IMR-90 (cell line): ENCODE results near the gene KRT39. TPM values are rescaled to one million over a fixed set of nuclear protein-coding genes. Genes with fewer than 3 reads are reported as not detected.

Experiments used
- ATAC-seq: fragments of 200-7000 bp; cut with Tn5 transposase; 2 replicates; pipeline ENCODE4 v1.9.1; 2020; ENCODE audit warnings: low read depth, mild to moderate bottlenecking, moderate library complexity
- BruUV-seq: library from RNA; stranded (reverse); fragments of 400-500 nt; replicated peaks from 2 replicates; lab custom pipeline; 2021; lab: Mats Ljungman, UMichigan
- CTCF ChIA-PET: fragments of 300-600 bp; formaldehyde crosslinking; extraction: SDS; loops from one replicate; lab custom pipeline; 2021; ENCODE audit warnings: antibody characterized with exemption; lab: Yijun Ruan, JAX
- POLR2A ChIA-PET: fragments of 300-600 bp; sonication (Branson Sonifier 250); formaldehyde crosslinking; loops from one replicate; lab custom pipeline; 2022; ENCODE audit warnings: antibody characterized with exemption; ENCODE audit not compliant: unreplicated experiment; lab: Charles Lee
- DNase-seq: peaks from one replicate; pipeline ENCODE4 v3.0.0; 2013
- H2AFZ ChIP-seq: replicated peaks from 2 replicates; pipeline ENCODE3; 2013; ENCODE audit warnings: low read length, mild to moderate bottlenecking; ENCODE audit not compliant: poor library complexity
- H2AK5ac ChIP-seq: 2 replicates; pipeline ENCODE4 v1.6.1; 2013; ENCODE audit warnings: low read depth, low read length, inconsistent platforms
- H2AK9ac ChIP-seq: replicated peaks from 2 replicates; pipeline ENCODE3; 2013; ENCODE audit warnings: mild to moderate bottlenecking, low read depth, low read length, moderate library complexity; ENCODE audit not compliant: poor library complexity
- H2BK120ac ChIP-seq: 2 replicates; pipeline ENCODE4 v1.6.1; 2013; ENCODE audit warnings: low read depth, low read length, inconsistent platforms
- H2BK15ac ChIP-seq: 3 replicates; pipeline ENCODE4 v1.6.1; 2013; ENCODE audit warnings: low read depth, low read length, inconsistent platforms
- H2BK20ac ChIP-seq: 2 replicates; pipeline ENCODE4 v1.6.1; 2013; ENCODE audit warnings: low read depth, mild to moderate bottlenecking, inconsistent platforms, low read length, moderate library complexity
- H2BK5ac ChIP-seq: 2 replicates; pipeline ENCODE4 v1.6.1; 2013; ENCODE audit warnings: mild to moderate bottlenecking, low read depth, low read length, inconsistent platforms; ENCODE audit not compliant: poor library complexity, severe bottlenecking
- H3K14ac ChIP-seq: replicated peaks from 2 replicates; pipeline ENCODE4 v1.6.1; 2013; ENCODE audit warnings: low read depth, low read length, inconsistent platforms
- H3K18ac ChIP-seq: 2 replicates; pipeline ENCODE4 v1.6.1; 2013; ENCODE audit warnings: low read depth, low read length, control low read depth
- H3K23ac ChIP-seq: 2 replicates; pipeline ENCODE4 v1.6.1; 2013; ENCODE audit warnings: low read depth, low read length, inconsistent platforms
- H3K27ac ChIP-seq: 2 replicates; pipeline ENCODE4 v1.5.1; 2013; ENCODE audit warnings: mild to moderate bottlenecking, control low read depth, low read length; ENCODE audit not compliant: insufficient read depth
- H3K27me3 ChIP-seq: 2 replicates; pipeline ENCODE4 v1.6.1; 2013; ENCODE audit warnings: low read length; ENCODE audit not compliant: control insufficient read depth, insufficient read depth
- H3K36me3 ChIP-seq: 2 replicates; pipeline ENCODE4 v1.6.1; 2013; ENCODE audit warnings: low read length, mixed read lengths; ENCODE audit not compliant: control insufficient read depth, insufficient read depth
- H3K4ac ChIP-seq: 2 replicates; pipeline ENCODE4 v1.6.1; 2013; ENCODE audit warnings: low read depth, low read length, inconsistent platforms
- H3K4me1 ChIP-seq: 2 replicates; pipeline ENCODE4 v1.6.1; 2013; ENCODE audit warnings: low read length, mixed read lengths; ENCODE audit not compliant: control insufficient read depth, insufficient read depth
- H3K4me2 ChIP-seq: 2 replicates; pipeline ENCODE4 v1.6.1; 2013; ENCODE audit warnings: low read depth, mild to moderate bottlenecking, control low read depth, low read length, moderate library complexity
- H3K4me3 ChIP-seq: 2 replicates; pipeline ENCODE4 v1.5.1; 2013; ENCODE audit warnings: low read depth, mild to moderate bottlenecking, control low read depth, low read length, moderate library complexity; ENCODE audit not compliant: insufficient read depth
- H3K56ac ChIP-seq: 2 replicates; pipeline ENCODE4 v1.6.1; 2013; ENCODE audit warnings: low read length, inconsistent platforms; ENCODE audit not compliant: insufficient read depth; ENCODE audit errors: extremely low read depth
- H3K79me1 ChIP-seq, 2 experiments: 2 replicates each; pipeline ENCODE4 v1.6.1; 2013; ENCODE audit warnings: low read length in 2 of 2, inconsistent platforms in 1 of 2, low read depth in 1 of 2
- H3K9ac ChIP-seq: 2 replicates; pipeline ENCODE4 v1.6.1; 2013; ENCODE audit warnings: low read depth, low read length, control low read depth
- H3K9me1 ChIP-seq: 2 replicates; pipeline ENCODE4 v1.6.1; 2013; ENCODE audit warnings: low read length, inconsistent platforms; ENCODE audit not compliant: insufficient read depth
- H3K9me3 ChIP-seq: 2 replicates; pipeline ENCODE4 v1.6.1; 2013; ENCODE audit warnings: low read length; ENCODE audit not compliant: control insufficient read depth, insufficient read depth
- H4K20me1 ChIP-seq: 2 replicates; pipeline ENCODE4 v1.6.1; 2013; ENCODE audit warnings: low read length, inconsistent platforms; ENCODE audit not compliant: insufficient read depth
- H4K5ac ChIP-seq: 2 replicates; pipeline ENCODE4 v1.6.1; 2013; ENCODE audit warnings: mild to moderate bottlenecking, low read depth, low read length, control low read depth
- H4K8ac ChIP-seq, 2 experiments: 2 replicates each; pipeline ENCODE4 v1.6.1; 2013; ENCODE audit warnings: low read depth in 2 of 2, low read length in 2 of 2, control low read depth in 1 of 2, inconsistent platforms in 1 of 2
- H4K91ac ChIP-seq: 2 replicates; pipeline ENCODE4 v1.6.1; 2013; ENCODE audit warnings: low read depth, low read length, inconsistent platforms; ENCODE audit not compliant: insufficient read depth
- BHLHE40 ChIP-seq: fragments of 150-350 bp; IDR thresholded peaks from 2 replicates; pipeline ENCODE4 v1.6.1; 2016; ENCODE audit warnings: mild to moderate bottlenecking, low read depth, low read length
- CEBPB ChIP-seq: IDR thresholded peaks from 2 replicates; pipeline ENCODE4 v1.6.1; 2012; ENCODE audit warnings: low read depth, low read length, improper control_type of control experiment
- CHD1 ChIP-seq: IDR thresholded peaks from 2 replicates; pipeline ENCODE4 v1.6.1; 2012; ENCODE audit warnings: low read depth, low read length, improper control_type of control experiment
- FOS ChIP-seq: fragments of 150-350 bp; IDR thresholded peaks from 2 replicates; pipeline ENCODE4 v1.6.1; 2016; ENCODE audit warnings: low read depth, low read length
- MAFK ChIP-seq: IDR thresholded peaks from 2 replicates; pipeline ENCODE4 v1.6.1; 2012; ENCODE audit warnings: low read depth, low read length, improper control_type of control experiment
- MAZ ChIP-seq: IDR thresholded peaks from 2 replicates; pipeline ENCODE4 v1.6.1; 2012; ENCODE audit warnings: low read depth, mild to moderate bottlenecking, low read length, improper control_type of control experiment, moderate library complexity, borderline replicate concordance
- MXI1 ChIP-seq: IDR thresholded peaks from 2 replicates; pipeline ENCODE4 v1.6.1; 2012; ENCODE audit warnings: low read depth, mild to moderate bottlenecking, low read length, moderate library complexity, borderline replicate concordance
- NFE2L2 ChIP-seq: fragments of 150-350 bp; IDR thresholded peaks from 2 replicates; pipeline ENCODE4 v1.6.1; 2016; ENCODE audit warnings: low read depth, mild to moderate bottlenecking, low read length
- POLR2A ChIP-seq: IDR thresholded peaks from 2 replicates; pipeline ENCODE4 v1.6.1; 2012; ENCODE audit warnings: mild to moderate bottlenecking, low read depth, low read length
- RAD21 ChIP-seq: IDR thresholded peaks from 2 replicates; pipeline ENCODE4 v1.6.1; 2012; ENCODE audit warnings: low read length, improper control_type of control experiment
- RCOR1 ChIP-seq: IDR thresholded peaks from 2 replicates; pipeline ENCODE4 v1.6.1; 2012; ENCODE audit warnings: mild to moderate bottlenecking, low read length, improper control_type of control experiment; ENCODE audit not compliant: insufficient replicate concordance
- RFX5 ChIP-seq: IDR thresholded peaks from 2 replicates; pipeline ENCODE4 v1.8.0; 2012; ENCODE audit warnings: low read depth, mild to moderate bottlenecking, low read length, moderate library complexity
- SMC3 ChIP-seq: fragments of 150-350 bp; IDR thresholded peaks from 2 replicates; pipeline ENCODE4 v1.6.1; 2016; ENCODE audit warnings: low read depth, mild to moderate bottlenecking, antibody characterized with exemption, low read length, moderate library complexity
- WGBS, 2 experiments: methylation state at CpG; one replicate each; pipeline versions ENCODE4 v1.1.5 to v1.1.7; 2013; ENCODE audit warnings: missing lambda C conversion rate in 2 of 2; ENCODE audit not compliant: insufficient read length in 1 of 2; ENCODE audit errors: extremely low coverage in 2 of 2; 5-methylcytosine and 5-hydroxymethylcytosine counted together
- dilution Hi-C: fragments of 300-500 bp; cut with HindIII; formaldehyde crosslinking; loops from one replicate; pipeline ENCODE4 v1.14.3; 2018; ENCODE audit warnings: low sequenced_read_pairs; ENCODE audit not compliant: unreplicated experiment
- in situ Hi-C: fragments of 300-500 bp; cut with MboI; formaldehyde crosslinking; loops from 3 replicates; pipeline ENCODE4 v1.14.3; 2019; ENCODE audit warnings: low sequenced_read_pairs, inconsistent platforms, mixed read lengths
- intact Hi-C: fragments of 100-400 bp; cut with micrococcal nuclease; formaldehyde crosslinking; loops from 2 replicates; pipeline ENCODE4 v1.10.0; 2022
- polyA plus RNA-seq, 3 experiments: library from polyadenylated mRNA; depleted of rRNA; stranded (reverse); fragments of >200 nt; gene quantifications; 2 replicates each; pipeline ENCODE4 v1.2.3, GENCODE V29; 2012; ENCODE audit warnings: low replicate concordance in 1 of 3
- total RNA-seq: library from RNA; depleted of rRNA; stranded (reverse); fragments of >200 nt; gene quantifications from 2 replicates; pipeline ENCODE4 v1.2.3, GENCODE V29; 2012
- TF ChIP-seq, protein P1 (sequence below): fragments of 150-350 bp; IDR thresholded peaks from 2 replicates; pipeline ENCODE4 v1.6.1; 2017; ENCODE audit warnings: mild to moderate bottlenecking, antibody characterized with exemption, low read length, low read depth
- TF ChIP-seq, protein P2 (sequence below): conservative IDR thresholded peaks from 2 replicates; pipeline ENCODE4 v1.5.1; 2012; ENCODE audit warnings: mild to moderate bottlenecking, low read depth, low read length, improper control_type of control experiment
- TF ChIP-seq, protein P3 (sequence below): fragments of 150-350 bp; IDR thresholded peaks from 2 replicates; pipeline ENCODE4 v1.6.1; 2016; ENCODE audit warnings: low read depth, mild to moderate bottlenecking, low read length, moderate library complexity, borderline replicate concordance

KRT39 gene
- total and polyA plus RNA-seq, 2 of the 4 experiments (the other 2 are of a cell fraction): 0.15 TPM; not detected in 1

- dilution Hi-C loops: no loop called here
- H3K9me1 ChIP-seq: no peaks in the 10 kb centered on the region
These were observed 11.9 kb upstream of the KRT39 start for GRCh38 chr17:40978575-40979151.

More at GRCh38 chr17:40978575-40979151, 11.9 kb upstream of the KRT39 start:
- no peak for DNase-seq
- peak overlapping the region; percentile 47 for H2AFZ ChIP-seq
- no peak for ATAC-seq
- 0 out of 2 replicates have a peak overlapping the region, but pooled peaks have one; percentile 24 for H3K4ac ChIP-seq
- H2BK5ac ChIP-seq: no peak overlapping the region
- no peak overlapping the region for H2AK9ac ChIP-seq
- no peak overlapping the region for H3K14ac ChIP-seq
- CTCF ChIA-PET: no interaction called here
- no peak overlapping the region for H2AK5ac ChIP-seq
- H3K4me1 ChIP-seq: peaks cover 5% of the 10 kb centered on the region
- no peaks in the 10 kb centered on the region for H3K27me3 ChIP-seq
- H3K4me2 ChIP-seq: no peak overlapping the region
- no peak overlapping the region for H2BK120ac ChIP-seq
- H3K9ac ChIP-seq: no peak overlapping the region
- no peaks in the 10 kb centered on the region for H4K20me1 ChIP-seq
- H3K18ac ChIP-seq: no peak overlapping the region
- BruUV-seq: no TSS peak
- H2BK20ac ChIP-seq: no peak overlapping the region
- no peak overlapping the region for H4K8ac ChIP-seq
- H2BK15ac ChIP-seq: no peak overlapping the region
- POLR2A ChIA-PET: no interaction called here
- intact Hi-C loops (no loop called here), in situ Hi-C loops (no loop called here)
- H4K5ac ChIP-seq: no peak overlapping the region
- H3K56ac ChIP-seq: no peak overlapping the region
- no peaks in the 10 kb centered on the region for H3K9me3 ChIP-seq
- no peak overlapping the region for H3K23ac ChIP-seq
- TF ChIP-seq RFX5 (no peak), CHD1 (no peak), CEBPB (no peak), NFE2L2 (no peak), RAD21 (no peak), MXI1 (no peak), BHLHE40 (no peak), RCOR1 (no peak), POLR2A (no peak), FOS (no peak), SMC3 (no peak), MAFK (no peak), MAZ (no peak)
- TF ChIP-seq, protein P1, sequence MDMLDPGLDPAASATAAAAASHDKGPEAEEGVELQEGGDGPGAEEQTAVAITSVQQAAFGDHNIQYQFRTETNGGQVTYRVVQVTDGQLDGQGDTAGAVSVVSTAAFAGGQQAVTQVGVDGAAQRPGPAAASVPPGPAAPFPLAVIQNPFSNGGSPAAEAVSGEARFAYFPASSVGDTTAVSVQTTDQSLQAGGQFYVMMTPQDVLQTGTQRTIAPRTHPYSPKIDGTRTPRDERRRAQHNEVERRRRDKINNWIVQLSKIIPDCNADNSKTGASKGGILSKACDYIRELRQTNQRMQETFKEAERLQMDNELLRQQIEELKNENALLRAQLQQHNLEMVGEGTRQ: no peak
- TF ChIP-seq, protein P2, sequence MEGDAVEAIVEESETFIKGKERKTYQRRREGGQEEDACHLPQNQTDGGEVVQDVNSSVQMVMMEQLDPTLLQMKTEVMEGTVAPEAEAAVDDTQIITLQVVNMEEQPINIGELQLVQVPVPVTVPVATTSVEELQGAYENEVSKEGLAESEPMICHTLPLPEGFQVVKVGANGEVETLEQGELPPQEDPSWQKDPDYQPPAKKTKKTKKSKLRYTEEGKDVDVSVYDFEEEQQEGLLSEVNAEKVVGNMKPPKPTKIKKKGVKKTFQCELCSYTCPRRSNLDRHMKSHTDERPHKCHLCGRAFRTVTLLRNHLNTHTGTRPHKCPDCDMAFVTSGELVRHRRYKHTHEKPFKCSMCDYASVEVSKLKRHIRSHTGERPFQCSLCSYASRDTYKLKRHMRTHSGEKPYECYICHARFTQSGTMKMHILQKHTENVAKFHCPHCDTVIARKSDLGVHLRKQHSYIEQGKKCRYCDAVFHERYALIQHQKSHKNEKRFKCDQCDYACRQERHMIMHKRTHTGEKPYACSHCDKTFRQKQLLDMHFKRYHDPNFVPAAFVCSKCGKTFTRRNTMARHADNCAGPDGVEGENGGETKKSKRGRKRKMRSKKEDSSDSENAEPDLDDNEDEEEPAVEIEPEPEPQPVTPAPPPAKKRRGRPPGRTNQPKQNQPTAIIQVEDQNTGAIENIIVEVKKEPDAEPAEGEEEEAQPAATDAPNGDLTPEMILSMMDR: no peak
- TF ChIP-seq, protein P3, sequence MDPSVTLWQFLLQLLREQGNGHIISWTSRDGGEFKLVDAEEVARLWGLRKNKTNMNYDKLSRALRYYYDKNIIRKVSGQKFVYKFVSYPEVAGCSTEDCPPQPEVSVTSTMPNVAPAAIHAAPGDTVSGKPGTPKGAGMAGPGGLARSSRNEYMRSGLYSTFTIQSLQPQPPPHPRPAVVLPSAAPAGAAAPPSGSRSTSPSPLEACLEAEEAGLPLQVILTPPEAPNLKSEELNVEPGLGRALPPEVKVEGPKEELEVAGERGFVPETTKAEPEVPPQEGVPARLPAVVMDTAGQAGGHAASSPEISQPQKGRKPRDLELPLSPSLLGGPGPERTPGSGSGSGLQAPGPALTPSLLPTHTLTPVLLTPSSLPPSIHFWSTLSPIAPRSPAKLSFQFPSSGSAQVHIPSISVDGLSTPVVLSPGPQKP: no peak
- no peak overlapping the region for H4K91ac ChIP-seq
- H3K36me3 ChIP-seq: no peaks in the 10 kb centered on the region
- no peaks in the 10 kb centered on the region for H3K79me1 ChIP-seq
- WGBS, 2 experiments: 87% methylated on average over 11 of the region's 13 CpGs; no CpG with 5 or more reads in 1 of the 2 experiments
- no peak overlapping the region for H3K4me3 ChIP-seq
- no peak overlapping the region for H3K27ac ChIP-seq
